Measurements from ENCODE around the gene MZT2A. TPM values are rescaled to one million over a fixed set of nuclear protein-coding genes. Genes with fewer than 3 reads are reported as not detected.

Gene MZT2A
- total and polyA plus RNA-seq, 7 experiments from 2014 or later = 44.9 to 144 (median 110) TPM

Small RNAs within 50 kb of the gene (microRNA-seq; reads per million reads assigned to microRNA genes)
- gene MIR4784 (ENCODE audit: borderline microRNAs expressed) = not detected

Other genes starting within 250 kb of the MZT2A start
- gene RAB6D, start 128.2 kb downstream of the MZT2A start, total RNA-seq = not detected
- gene RAB6D, start 128.2 kb downstream of the MZT2A start, polyA plus RNA-seq = not detected
- gene TUBA3D, start 16.3 kb downstream of the MZT2A start, total RNA-seq = not detected
- gene TUBA3D, start 16.3 kb downstream of the MZT2A start, polyA plus RNA-seq = not detected
- 1 to 10 TPM in 1 of 5 experiments, under 1 TPM in 3, not detected in 1; 0.38 to 2.4 (median 0.71) TPM for gene CCDC74A, start 35.5 kb upstream of the MZT2A start, total RNA-seq
- not detected for gene CCDC74A, start 35.5 kb upstream of the MZT2A start, polyA plus RNA-seq

All from naive thymus-derived CD4-positive, alpha-beta T cell (primary cell).